A673 (cell line): Measurements from ENCODE around the gene ATG9A. TPM values are rescaled to one million over a fixed set of nuclear protein-coding genes. Genes with fewer than 3 reads are reported as not detected.

Experiments used
- BruUV-seq: library from RNA; stranded (reverse); fragments of 400-500 nt; replicated peaks from 2 replicates; lab custom pipeline; 2021; lab: Mats Ljungman, UMichigan
- CTCF ChIA-PET: fragments of 300-600 bp; sonication (Branson Sonifier 250); formaldehyde crosslinking; loops from one replicate; lab custom pipeline; 2022; ENCODE audit warnings: antibody characterized with exemption; lab: Charles Lee
- POLR2A ChIA-PET: fragments of 300-600 bp; sonication (Branson Sonifier 250); formaldehyde crosslinking; loops from one replicate; lab custom pipeline; 2022; ENCODE audit warnings: antibody characterized with exemption; ENCODE audit not compliant: low non-redundant PET; lab: Charles Lee
- DNase-seq: peaks from one replicate; pipeline ENCODE4 v3.0.0-alpha.2; 2015; ENCODE audit warnings: low spot score
- H3K27ac ChIP-seq: fragments of 200-600 bp; sonication (generic); 2 replicates; pipeline ENCODE4 v1.5.1; 2016; ENCODE audit warnings: mixed run types, low read depth, mild to moderate bottlenecking, mixed read lengths, antibody characterized with exemption, low read length; ENCODE audit not compliant: poor library complexity, severe bottlenecking
- H3K27me3 ChIP-seq: fragments of 200-600 bp; sonication (generic); replicated peaks from 2 replicates; pipeline ENCODE4 v1.6.1; 2017; ENCODE audit warnings: mixed run types, low read depth, mild to moderate bottlenecking, mixed read lengths, antibody characterized with exemption, low read length; ENCODE audit not compliant: insufficient read depth, poor library complexity
- H3K36me3 ChIP-seq: fragments of 200-600 bp; sonication (generic); 2 replicates; pipeline ENCODE4 v1.6.1; 2016; ENCODE audit warnings: mixed run types, mild to moderate bottlenecking, mixed read lengths, antibody characterized with exemption, low read length; ENCODE audit not compliant: insufficient read depth, poor library complexity, severe bottlenecking
- H3K4me1 ChIP-seq: fragments of 200-600 bp; sonication (generic); 2 replicates; pipeline ENCODE4 v1.6.1; 2017; ENCODE audit warnings: mixed run types, mild to moderate bottlenecking, mixed read lengths, antibody characterized with exemption, low read length; ENCODE audit not compliant: insufficient read depth, poor library complexity, severe bottlenecking
- H3K4me3 ChIP-seq: fragments of 200-600 bp; sonication (generic); 2 replicates; pipeline ENCODE4 v1.5.1; 2016; ENCODE audit warnings: low read depth, mixed run types, mild to moderate bottlenecking, mixed read lengths, low read length; ENCODE audit not compliant: poor library complexity, severe bottlenecking
- H3K9me3 ChIP-seq: fragments of 200-600 bp; sonication (generic); 2 replicates; pipeline ENCODE4 v1.6.1; 2016; ENCODE audit warnings: mixed run types, low read depth, mild to moderate bottlenecking, mixed read lengths, antibody characterized with exemption, low read length; ENCODE audit not compliant: poor library complexity, severe bottlenecking
- CTCF ChIP-seq: fragments of 300-800, 200-600 bp; sonication (generic); conservative IDR thresholded peaks from 2 replicates; pipeline ENCODE4 v1.5.1; 2017; ENCODE audit warnings: low read depth, mild to moderate bottlenecking, antibody characterized with exemption, low read length, moderate library complexity, mixed read lengths
- EZH2 ChIP-seq: fragments of 200-600 bp; sonication (generic); IDR thresholded peaks from 2 replicates; pipeline ENCODE4 v1.6.1; 2017; ENCODE audit warnings: borderline replicate concordance, low read depth, mild to moderate bottlenecking, mixed read lengths, antibody characterized with exemption, low read length; ENCODE audit not compliant: poor library complexity, severe bottlenecking
- intact Hi-C: fragments of 100-400 bp; cut with micrococcal nuclease; formaldehyde crosslinking; loops from one replicate; pipeline ENCODE4 v1.10.0; 2022; ENCODE audit not compliant: unreplicated experiment
- total RNA-seq: library from RNA; stranded (reverse); gene quantifications from 2 replicates; pipeline ENCODE4 v1.2.3, GENCODE V29; 2021

ATG9A gene
- total RNA-seq, 1 experiment from 2014 or later, result 50.0 TPM

DNA sequence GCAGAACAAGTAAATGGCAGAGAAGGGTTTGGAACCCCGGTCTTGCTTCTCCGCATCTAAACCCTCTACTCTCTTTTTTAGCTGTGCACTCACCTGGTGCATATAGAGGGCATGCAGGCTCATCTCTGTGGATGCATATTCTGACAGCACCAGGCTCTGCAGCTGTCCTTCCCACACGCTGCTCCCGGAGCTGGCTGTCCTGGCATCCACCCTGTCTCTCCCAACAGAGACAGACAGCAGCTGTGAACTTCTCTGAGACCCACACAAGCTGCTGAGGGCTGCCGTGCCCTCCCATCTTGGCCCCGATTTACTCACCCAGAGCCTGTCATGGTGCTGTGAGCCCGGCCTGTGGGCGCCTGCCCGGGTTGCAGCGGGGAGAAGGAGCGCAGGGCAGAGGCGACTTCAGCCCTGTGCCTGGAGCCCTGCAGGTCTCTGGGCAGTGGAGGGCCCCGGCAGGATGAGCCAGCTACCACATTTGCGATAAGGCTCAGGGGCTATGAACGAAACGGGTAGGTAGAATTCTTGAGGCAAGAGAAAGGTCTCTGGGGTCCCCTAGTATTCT lies 7.4 kb downstream of the ATG9A start:
- ChIA-PET POLR2A (no interaction called here), CTCF (no interaction called here)
- TF ChIP-seq CTCF, result no peak
- TF ChIP-seq EZH2, result no peak
- DNase-seq, result no peak
- Histone ChIP-seq H3K27ac (peak overlapping the region; percentile 42), H3K4me1 (peaks cover 13% of the 10 kb centered on the region), H3K36me3 (peaks cover 55% of the 10 kb centered on the region), H3K27me3 (no peaks in the 10 kb centered on the region), H3K4me3 (no peak overlapping the region), H3K9me3 (no peaks in the 10 kb centered on the region)
- intact Hi-C loops, result no loop called here
- BruUV-seq, result no TSS peak

DNA sequence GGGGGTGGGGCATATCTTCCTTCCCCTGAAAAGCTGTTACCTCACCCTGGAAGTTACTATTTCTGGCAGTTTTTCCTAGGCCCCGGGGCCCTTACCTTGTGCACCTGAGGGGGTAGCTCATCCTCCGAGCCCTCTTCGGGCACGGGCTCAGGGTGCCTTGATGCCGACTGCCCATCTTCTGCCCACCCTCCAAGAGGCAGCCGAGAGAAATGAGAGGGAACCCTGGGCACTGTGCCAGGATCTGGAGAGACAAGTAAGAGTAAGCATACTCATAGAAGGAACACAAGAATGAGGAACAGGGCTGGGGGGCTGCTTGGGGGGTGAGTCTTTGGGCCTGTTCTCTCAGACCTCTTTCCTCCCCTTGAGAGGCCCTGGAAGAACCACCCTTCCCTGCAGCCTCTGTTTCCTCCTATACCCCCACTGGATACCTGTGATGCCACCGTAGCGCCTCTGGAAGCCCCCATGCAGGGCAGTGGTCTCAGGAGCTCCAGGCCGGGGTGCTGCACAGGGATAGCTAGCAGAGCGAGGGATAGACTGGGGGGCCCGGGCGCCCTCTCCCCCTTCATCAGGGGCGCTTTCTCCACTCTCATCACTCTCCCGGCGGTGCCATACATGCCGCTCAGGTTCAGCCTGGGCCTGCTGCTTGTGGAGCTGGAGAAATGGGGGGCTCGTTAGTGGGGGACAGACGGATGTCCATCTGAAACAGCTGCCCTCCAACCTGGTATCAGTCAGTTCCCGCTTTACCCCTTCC lies 8.6 kb downstream of the ATG9A start:
- no peaks in the 10 kb centered on the region for H3K27me3 ChIP-seq
- no TSS peak for BruUV-seq
- DNase-seq, result no peak
- ChIA-PET CTCF (no interaction called here), POLR2A (no interaction called here)
- H3K36me3 ChIP-seq, result peaks cover 64% of the 10 kb centered on the region
- H3K4me1 ChIP-seq, result peaks cover 23% of the 10 kb centered on the region
- no peak overlapping the region for H3K4me3 ChIP-seq
- no peak for TF ChIP-seq EZH2
- no peak for TF ChIP-seq CTCF
- intact Hi-C loops, result no loop called here
- H3K9me3 ChIP-seq, result no peaks in the 10 kb centered on the region
- H3K27ac ChIP-seq, result peak overlapping the region; percentile 30

- TF ChIP-seq CTCF, result no peak
- TF ChIP-seq EZH2, result no peak
- Histone ChIP-seq H3K36me3 (peaks cover 66% of the 10 kb centered on the region), H3K4me3 (no peak overlapping the region), H3K27me3 (no peaks in the 10 kb centered on the region), H3K27ac (no peak overlapping the region), H3K4me1 (peaks cover 23% of the 10 kb centered on the region), H3K9me3 (no peaks in the 10 kb centered on the region)
- BruUV-seq, result no TSS peak
- CTCF ChIA-PET, result no interaction called here
- no peak for DNase-seq
- POLR2A ChIA-PET, result no interaction called here
- intact Hi-C loops, result loop anchor here (5.0 kb wide), 1 partner anchor 43 kb away; the partner anchor contains the start of genes CNPPD1 and RETREG2
These were observed 9.5 kb downstream of the ATG9A start for GRCh38 chr2:219219784-219220532.
